ENCODE measurements around the gene DPP6. TPM values are rescaled to one million over a fixed set of nuclear protein-coding genes. Genes with fewer than 3 reads are reported as not detected.

The DPP6 gene
- total and polyA plus RNA-seq, 8 donors, result 1.0 to 11.2 (median 2.6) TPM

DNA sequence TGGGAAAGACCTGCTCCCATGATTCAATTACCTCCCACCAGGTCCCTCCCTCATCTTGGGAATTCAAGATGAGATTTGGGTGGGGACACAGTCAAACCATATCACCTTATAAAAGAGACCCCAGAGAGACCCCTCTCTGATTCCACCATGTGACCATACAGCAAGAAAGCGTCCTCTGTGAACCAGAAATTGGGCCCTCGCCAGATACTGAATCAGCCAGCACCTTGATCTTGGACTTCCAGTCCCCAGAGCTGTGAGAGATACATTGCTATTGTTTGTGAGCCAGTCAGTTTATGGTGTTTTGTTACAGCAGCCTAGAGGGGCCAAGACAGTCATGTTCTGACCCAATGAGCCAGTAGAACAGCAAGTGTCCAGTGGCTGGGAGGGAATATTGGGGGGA, 718.2 kb downstream of the DPP6 start:
- TF ChIP-seq, protein P1, sequence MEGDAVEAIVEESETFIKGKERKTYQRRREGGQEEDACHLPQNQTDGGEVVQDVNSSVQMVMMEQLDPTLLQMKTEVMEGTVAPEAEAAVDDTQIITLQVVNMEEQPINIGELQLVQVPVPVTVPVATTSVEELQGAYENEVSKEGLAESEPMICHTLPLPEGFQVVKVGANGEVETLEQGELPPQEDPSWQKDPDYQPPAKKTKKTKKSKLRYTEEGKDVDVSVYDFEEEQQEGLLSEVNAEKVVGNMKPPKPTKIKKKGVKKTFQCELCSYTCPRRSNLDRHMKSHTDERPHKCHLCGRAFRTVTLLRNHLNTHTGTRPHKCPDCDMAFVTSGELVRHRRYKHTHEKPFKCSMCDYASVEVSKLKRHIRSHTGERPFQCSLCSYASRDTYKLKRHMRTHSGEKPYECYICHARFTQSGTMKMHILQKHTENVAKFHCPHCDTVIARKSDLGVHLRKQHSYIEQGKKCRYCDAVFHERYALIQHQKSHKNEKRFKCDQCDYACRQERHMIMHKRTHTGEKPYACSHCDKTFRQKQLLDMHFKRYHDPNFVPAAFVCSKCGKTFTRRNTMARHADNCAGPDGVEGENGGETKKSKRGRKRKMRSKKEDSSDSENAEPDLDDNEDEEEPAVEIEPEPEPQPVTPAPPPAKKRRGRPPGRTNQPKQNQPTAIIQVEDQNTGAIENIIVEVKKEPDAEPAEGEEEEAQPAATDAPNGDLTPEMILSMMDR (IDR thresholded peaks at IDR 0.05), result no peak
- Histone ChIP-seq H3K36me3 (no peaks in the 10 kb centered on the region), H3K9me3 (no peaks in the 10 kb centered on the region), H3K4me3 (no peak overlapping the region), H3K27me3 (no peaks in the 10 kb centered on the region), H3K4me1 (no peaks in the 10 kb centered on the region), H3K27ac (no peak overlapping the region)
- intact Hi-C loops (cut with DNase I), result no loop called here
- DNase-seq (no peak), ATAC-seq (no peak), FAIRE-seq (no peak)
- 91 to 92% methylated on average over 2 of the region's 2 CpGs for WGBS, 2 donors

DNA sequence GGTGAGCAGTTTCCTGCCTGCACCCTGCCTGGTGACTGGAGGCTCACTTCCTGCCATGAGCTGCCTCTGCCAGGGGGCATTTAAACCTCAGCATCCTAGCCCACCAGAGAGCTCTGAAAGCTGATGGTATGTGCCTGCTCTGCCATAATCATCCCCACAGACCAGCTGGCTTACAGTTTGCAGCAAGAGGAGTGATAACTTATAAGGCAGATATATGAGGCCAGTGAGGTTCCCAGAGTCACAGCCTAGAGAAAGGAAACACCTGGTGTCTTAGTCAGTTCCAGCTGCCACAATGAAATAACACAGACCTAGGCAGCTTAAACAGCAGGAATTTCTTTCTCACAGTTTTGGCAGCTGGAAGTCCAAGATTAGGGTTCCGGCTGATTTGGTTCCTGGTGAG, 718.8 kb downstream of the DPP6 start:
- DNase-seq, result no peak
- no peaks in the 10 kb centered on the region for H3K9me3 ChIP-seq
- no peak for ATAC-seq
- no peaks in the 10 kb centered on the region for H3K27me3 ChIP-seq
- H3K4me3 ChIP-seq, result no peak overlapping the region
- no peak overlapping the region for H3K27ac ChIP-seq
- H3K36me3 ChIP-seq, result no peaks in the 10 kb centered on the region
- FAIRE-seq, result no peak
- WGBS, 2 donors, result 52 to 56% methylated on average over 1 of the region's 1 CpG
- TF ChIP-seq, protein P1 (IDR thresholded peaks at IDR 0.05), result no peak
- H3K4me1 ChIP-seq, result no peaks in the 10 kb centered on the region
- intact Hi-C loops (cut with DNase I), result no loop called here

DNA sequence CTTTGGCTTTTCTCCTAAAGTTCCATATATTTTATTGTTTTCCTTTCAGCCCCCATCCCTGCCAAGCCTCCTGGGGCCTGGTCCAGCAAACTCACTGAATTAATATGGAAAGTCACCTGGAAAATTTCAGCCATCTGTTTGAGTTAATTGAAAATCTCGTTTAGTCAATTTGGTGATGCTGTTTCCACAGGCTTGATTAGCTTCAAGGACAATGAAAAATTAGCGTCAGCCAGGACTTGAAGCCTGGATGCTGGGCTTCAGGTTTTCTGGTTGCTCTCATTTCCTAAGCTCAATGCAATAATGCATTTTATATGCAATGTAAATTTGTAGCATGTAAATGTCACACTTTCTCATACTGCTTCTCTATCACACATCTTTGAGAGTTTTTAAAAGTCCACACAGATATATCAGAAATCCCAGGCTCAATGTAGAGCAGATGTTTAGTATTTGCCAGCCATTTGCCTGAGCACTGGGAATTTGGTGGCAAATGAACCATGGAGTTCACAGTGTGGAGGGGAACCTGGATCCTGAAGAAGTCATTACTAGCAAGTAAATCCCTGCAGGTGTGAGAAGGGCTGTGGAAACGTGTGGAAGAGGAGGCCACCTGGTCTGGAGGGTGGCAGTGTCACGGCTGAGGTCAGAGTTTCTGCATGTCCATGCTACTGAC, 722.2 kb downstream of the DPP6 start:
- Histone ChIP-seq H3K9me3 (no peaks in the 10 kb centered on the region), H3K36me3 (no peaks in the 10 kb centered on the region), H3K4me1 (no peaks in the 10 kb centered on the region), H3K4me3 (no peak overlapping the region), H3K27ac (no peak overlapping the region), H3K27me3 (no peaks in the 10 kb centered on the region)
- ATAC-seq (peak in 1 of 4 donors; percentile 25), DNase-seq (no peak), FAIRE-seq (no peak)
- intact Hi-C loops (cut with DNase I), result no loop called here
- TF ChIP-seq, protein P1 (IDR thresholded peaks at IDR 0.05), result no peak
- WGBS, 2 donors, result 55 to 56% methylated on average over 4 of the region's 4 CpGs

DNA sequence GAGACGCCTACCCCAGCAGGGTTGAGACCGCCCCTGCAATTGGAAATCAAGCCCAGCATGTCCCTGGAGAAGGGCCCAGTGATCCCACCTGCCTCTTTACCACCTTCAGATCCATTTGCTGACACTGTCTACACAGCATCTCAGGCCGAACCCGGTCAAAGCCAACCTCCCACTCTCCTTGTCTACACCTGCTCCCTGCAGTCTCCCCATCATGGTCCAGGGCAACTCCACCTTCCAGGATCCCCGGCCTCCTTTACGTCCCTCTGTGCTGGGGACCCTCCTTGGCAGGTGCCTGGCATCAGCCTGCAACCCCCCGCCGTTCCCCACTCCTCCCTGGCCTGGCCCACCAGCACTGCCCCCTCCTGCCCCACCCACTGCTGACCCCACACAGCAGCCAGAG, 723.5 kb downstream of the DPP6 start:
- Histone ChIP-seq H3K27ac (no peak overlapping the region), H3K9me3 (no peaks in the 10 kb centered on the region), H3K4me3 (no peak overlapping the region), H3K36me3 (no peaks in the 10 kb centered on the region), H3K27me3 (no peaks in the 10 kb centered on the region), H3K4me1 (no peaks in the 10 kb centered on the region)
- TF ChIP-seq, protein P1 (IDR thresholded peaks at IDR 0.05), result no peak
- intact Hi-C loops (cut with DNase I), result no loop called here
- WGBS, 2 donors, result 90% methylated on average over 8 of the region's 8 CpGs
- ATAC-seq, result no peak
- DNase-seq, result no peak
- FAIRE-seq, result no peak

DNA sequence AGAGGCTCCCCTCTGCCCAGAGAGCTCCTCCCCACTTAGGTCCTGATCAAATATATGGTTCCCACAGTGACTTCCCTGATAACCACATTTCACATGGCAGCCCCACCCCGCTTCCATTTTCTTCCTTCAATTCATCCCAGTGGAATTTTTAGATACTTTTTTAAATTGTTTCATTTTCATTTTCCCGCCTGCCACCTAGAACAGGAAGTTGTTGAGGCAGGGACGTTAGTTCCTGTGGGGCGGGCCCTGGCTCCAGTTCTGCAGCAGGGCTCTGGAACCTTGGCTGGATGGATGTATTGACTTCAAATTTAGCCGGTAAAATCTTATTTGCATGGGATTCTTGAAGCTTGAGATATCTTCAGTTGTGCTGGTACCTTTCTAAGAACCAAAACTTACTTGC, 724.2 kb downstream of the DPP6 start:
- Histone ChIP-seq H3K4me1 (no peaks in the 10 kb centered on the region), H3K27me3 (no peaks in the 10 kb centered on the region), H3K9me3 (no peaks in the 10 kb centered on the region), H3K36me3 (no peaks in the 10 kb centered on the region), H3K27ac (no peak overlapping the region), H3K4me3 (no peak overlapping the region)
- ATAC-seq (no peak), DNase-seq (no peak), FAIRE-seq (no peak)
- TF ChIP-seq, protein P1 (IDR thresholded peaks at IDR 0.05), result no peak
- 81 to 85% methylated on average over 5 of the region's 5 CpGs for WGBS, 2 donors
- intact Hi-C loops (cut with DNase I), result no loop called here
